HEK293 (cell line): Measurements from ENCODE around the gene DDX46.
A peak's percentile ranks its signal among the peaks of the same experiment; 100 is the strongest.

Experiments used
- BCL11B ChIP-seq: fragments of 450-650 bp; formaldehyde crosslinking; IDR thresholded peaks from 2 replicates; pipeline ENCODE4 v1.5.1; 2016; ENCODE audit warnings: low read depth, missing biosample characterization, missing genetic modification characterization
- GLIS2 ChIP-seq: fragments of 450-650 bp; formaldehyde crosslinking; IDR thresholded peaks from 2 replicates; pipeline ENCODE4 v1.5.1; 2016; ENCODE audit warnings: missing biosample characterization, missing genetic modification characterization
- HOXC10 ChIP-seq: sonication (generic); formaldehyde crosslinking; IDR thresholded peaks from 2 replicates; pipeline ENCODE4 v1.8.1; 2023; ENCODE audit warnings: mild to moderate bottlenecking, missing genetic modification reagents
- KLF16 ChIP-seq: fragments of 450-650 bp; formaldehyde crosslinking; IDR thresholded peaks from 2 replicates; pipeline ENCODE4 v1.5.1; 2017; ENCODE audit warnings: missing biosample characterization, missing genetic modification characterization
- KLF8 ChIP-seq: fragments of 450-650 bp; formaldehyde crosslinking; IDR thresholded peaks from 2 replicates; pipeline ENCODE4 v1.5.1; 2016; ENCODE audit warnings: missing biosample characterization, missing genetic modification characterization
- KLF9 ChIP-seq: fragments of 450-650 bp; formaldehyde crosslinking; IDR thresholded peaks from 2 replicates; pipeline ENCODE4 v1.5.1; 2016; ENCODE audit warnings: missing biosample characterization, missing genetic modification characterization, low read depth
- SCRT2 ChIP-seq: fragments of 450-650 bp; formaldehyde crosslinking; IDR thresholded peaks from 2 replicates; pipeline ENCODE4 v1.5.1; 2016; ENCODE audit warnings: missing biosample characterization, missing genetic modification characterization
- SP2 ChIP-seq: fragments of 450-650 bp; formaldehyde crosslinking; IDR thresholded peaks from 2 replicates; pipeline ENCODE4 v1.5.1; 2016; ENCODE audit warnings: missing biosample characterization, missing genetic modification characterization
- TRIM28 ChIP-seq: IDR thresholded peaks from 2 replicates; pipeline ENCODE4 v1.6.1; 2011; ENCODE audit warnings: low read length, control low read depth, borderline replicate concordance
- WT1 ChIP-seq: fragments of 450-650 bp; formaldehyde crosslinking; IDR thresholded peaks from 2 replicates; pipeline ENCODE4 v1.5.1; 2016; ENCODE audit warnings: missing biosample characterization, missing genetic modification characterization
- ZBTB17 ChIP-seq: fragments of 450-650 bp; formaldehyde crosslinking; IDR thresholded peaks from 2 replicates; pipeline ENCODE4 v1.5.1; 2016; ENCODE audit warnings: missing biosample characterization, missing genetic modification characterization
- ZNF114 ChIP-seq: fragments of 450-650 bp; formaldehyde crosslinking; IDR thresholded peaks from 2 replicates; pipeline ENCODE4 v1.5.0; 2017; ENCODE audit warnings: missing biosample characterization, missing genetic modification characterization
- ZNF140 ChIP-seq: fragments of 450-650 bp; formaldehyde crosslinking; IDR thresholded peaks from 2 replicates; pipeline ENCODE4 v1.5.1; 2016; ENCODE audit warnings: missing biosample characterization, missing genetic modification characterization
- ZNF184 ChIP-seq: fragments of 450-650 bp; IDR thresholded peaks from 2 replicates; pipeline ENCODE4 v1.5.1; 2018; ENCODE audit warnings: missing biosample characterization, mild to moderate bottlenecking, missing genetic modification characterization
- ZNF274 ChIP-seq, 2 experiments: fragments of 200-500 bp in 1 of 2; fragments of 450-650 bp in 1 of 2; sonication (Bioruptor generic) in 1 of 2; formaldehyde crosslinking in 1 of 2; IDR thresholded peaks; 2 replicates each; pipeline versions ENCODE4 v1.5.1 to v1.6.1; 2014 to 2016; ENCODE audit warnings: borderline replicate concordance in 1 of 2, inconsistent platforms in 1 of 2, low read length in 1 of 2, missing biosample characterization in 1 of 2, missing genetic modification characterization in 1 of 2
- ZNF311 ChIP-seq: fragments of 450-650 bp; formaldehyde crosslinking; IDR thresholded peaks from 2 replicates; pipeline ENCODE4 v1.5.1; 2017; ENCODE audit warnings: missing biosample characterization, missing genetic modification characterization, borderline replicate concordance
- ZNF473 ChIP-seq: fragments of 450-650 bp; formaldehyde crosslinking; IDR thresholded peaks from 2 replicates; pipeline ENCODE4 v1.5.1; 2017; ENCODE audit warnings: missing biosample characterization, missing genetic modification characterization
- ZNF514 ChIP-seq: fragments of 450-650 bp; formaldehyde crosslinking; IDR thresholded peaks from 2 replicates; pipeline ENCODE4 v1.5.1; 2016; ENCODE audit warnings: missing biosample characterization, missing genetic modification characterization
- ZNF530 ChIP-seq: fragments of 450-650 bp; formaldehyde crosslinking; IDR thresholded peaks from 2 replicates; pipeline ENCODE4 v1.5.1; 2016; ENCODE audit warnings: low read depth, missing biosample characterization, missing genetic modification characterization
- ZNF558 ChIP-seq: fragments of 450-650 bp; formaldehyde crosslinking; IDR thresholded peaks from 2 replicates; pipeline ENCODE4 v1.5.1; 2016; ENCODE audit warnings: missing biosample characterization, missing genetic modification characterization
- ZNF585B ChIP-seq: fragments of 450-650 bp; formaldehyde crosslinking; IDR thresholded peaks from 2 replicates; pipeline ENCODE4 v1.5.1; 2016; ENCODE audit warnings: missing biosample characterization, missing genetic modification characterization
- ZNF610 ChIP-seq: fragments of 450-650 bp; formaldehyde crosslinking; IDR thresholded peaks from 2 replicates; pipeline ENCODE4 v1.5.1; 2016; ENCODE audit warnings: missing biosample characterization, missing genetic modification characterization, borderline replicate concordance
- ZNF660 ChIP-seq: fragments of 450-650 bp; IDR thresholded peaks from 2 replicates; pipeline ENCODE4 v1.5.1; 2018; ENCODE audit warnings: missing biosample characterization, mild to moderate bottlenecking, missing genetic modification characterization
- ZNF747 ChIP-seq: fragments of 450-650 bp; formaldehyde crosslinking; IDR thresholded peaks from 2 replicates; pipeline ENCODE4 v1.5.1; 2016; ENCODE audit warnings: missing biosample characterization, missing genetic modification characterization
- ZNF76 ChIP-seq: fragments of 450-650 bp; formaldehyde crosslinking; IDR thresholded peaks from 2 replicates; pipeline ENCODE4; 2016; ENCODE audit warnings: low read depth, missing biosample characterization, missing genetic modification characterization, borderline replicate concordance
- ZNF791 ChIP-seq: fragments of 450-650 bp; formaldehyde crosslinking; IDR thresholded peaks from 2 replicates; pipeline ENCODE4 v1.5.1; 2016; ENCODE audit warnings: missing biosample characterization, missing genetic modification characterization
- ZSCAN23 ChIP-seq: fragments of 450-650 bp; formaldehyde crosslinking; IDR thresholded peaks from 2 replicates; pipeline ENCODE4 v1.5.1; 2016; ENCODE audit warnings: missing biosample characterization, missing genetic modification characterization
- ZSCAN30 ChIP-seq: fragments of 450-650 bp; IDR thresholded peaks from 2 replicates; pipeline ENCODE4 v1.5.1; 2018; ENCODE audit warnings: missing biosample characterization, mild to moderate bottlenecking, missing genetic modification characterization, moderate library complexity
- TF ChIP-seq, protein P1 (sequence below): fragments of 450-650 bp; formaldehyde crosslinking; IDR thresholded peaks from 2 replicates; pipeline ENCODE4 v1.5.1; 2016; ENCODE audit warnings: missing biosample characterization, missing genetic modification characterization, low read depth
- TF ChIP-seq, protein P2 (sequence below): fragments of 450-650 bp; formaldehyde crosslinking; IDR thresholded peaks from 2 replicates; pipeline ENCODE4 v1.5.1; 2016; ENCODE audit warnings: missing biosample characterization, missing genetic modification characterization
- TF ChIP-seq, protein P3 (sequence below): fragments of 450-650 bp; formaldehyde crosslinking; IDR thresholded peaks from 2 replicates; pipeline ENCODE4 v1.5.1; 2016; ENCODE audit warnings: missing biosample characterization, missing genetic modification characterization
- TF ChIP-seq, protein P4 (sequence below): fragments of 450-650 bp; IDR thresholded peaks from 2 replicates; pipeline ENCODE4 v1.5.1; 2018; ENCODE audit warnings: missing biosample characterization, mild to moderate bottlenecking, missing genetic modification characterization
- TF ChIP-seq, protein P5 (sequence below): fragments of 450-650 bp; IDR thresholded peaks from 2 replicates; pipeline ENCODE4 v1.5.1; 2018; ENCODE audit warnings: missing biosample characterization, missing genetic modification characterization

DDX46 gene

DNA sequence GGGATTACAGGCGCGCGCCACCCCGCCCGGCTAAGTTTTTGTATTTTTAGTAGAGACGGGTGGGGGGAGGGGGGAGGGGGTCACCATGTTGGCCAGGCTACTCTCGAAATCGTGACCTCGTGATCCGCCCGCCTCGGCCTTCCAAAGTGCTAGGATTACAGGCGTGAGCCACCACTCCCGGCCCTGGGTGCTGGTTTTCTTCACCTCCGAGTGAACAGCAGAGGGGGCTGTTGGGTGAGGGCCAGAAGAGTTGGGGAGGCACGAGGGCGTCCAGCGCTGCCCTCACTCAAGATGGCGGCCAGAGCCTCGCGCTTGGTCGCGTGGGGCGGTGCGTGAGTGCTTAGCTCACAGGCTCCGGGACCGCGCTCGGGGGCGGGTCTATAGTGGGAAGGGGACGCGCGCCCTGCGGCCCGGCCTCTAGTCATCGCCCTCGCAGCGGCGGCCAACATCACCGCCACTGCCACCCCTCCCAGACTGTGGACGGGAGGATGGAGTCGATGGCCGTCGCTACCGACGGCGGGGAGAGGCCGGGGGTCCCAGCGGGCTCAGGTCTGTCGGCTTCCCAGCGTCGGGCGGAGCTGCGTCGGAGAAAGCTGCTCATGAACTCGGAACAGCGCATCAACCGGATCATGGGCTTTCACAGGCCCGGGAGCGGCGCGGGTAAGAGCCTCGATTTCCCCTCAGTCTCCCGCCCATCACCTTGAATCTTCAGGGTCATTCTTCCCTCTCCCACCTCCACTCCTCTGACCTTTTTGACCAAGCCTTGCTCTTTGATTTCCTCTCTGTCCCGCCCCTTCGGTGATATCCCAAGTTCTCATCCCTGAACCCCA is 20.2 kb upstream of the DDX46 start, which contains the start of gene CAMLG (continued):
- peak; percentile 94 for TF ChIP-seq ZBTB17 (tag by site-specific recombination)
- TF ChIP-seq, protein P1, sequence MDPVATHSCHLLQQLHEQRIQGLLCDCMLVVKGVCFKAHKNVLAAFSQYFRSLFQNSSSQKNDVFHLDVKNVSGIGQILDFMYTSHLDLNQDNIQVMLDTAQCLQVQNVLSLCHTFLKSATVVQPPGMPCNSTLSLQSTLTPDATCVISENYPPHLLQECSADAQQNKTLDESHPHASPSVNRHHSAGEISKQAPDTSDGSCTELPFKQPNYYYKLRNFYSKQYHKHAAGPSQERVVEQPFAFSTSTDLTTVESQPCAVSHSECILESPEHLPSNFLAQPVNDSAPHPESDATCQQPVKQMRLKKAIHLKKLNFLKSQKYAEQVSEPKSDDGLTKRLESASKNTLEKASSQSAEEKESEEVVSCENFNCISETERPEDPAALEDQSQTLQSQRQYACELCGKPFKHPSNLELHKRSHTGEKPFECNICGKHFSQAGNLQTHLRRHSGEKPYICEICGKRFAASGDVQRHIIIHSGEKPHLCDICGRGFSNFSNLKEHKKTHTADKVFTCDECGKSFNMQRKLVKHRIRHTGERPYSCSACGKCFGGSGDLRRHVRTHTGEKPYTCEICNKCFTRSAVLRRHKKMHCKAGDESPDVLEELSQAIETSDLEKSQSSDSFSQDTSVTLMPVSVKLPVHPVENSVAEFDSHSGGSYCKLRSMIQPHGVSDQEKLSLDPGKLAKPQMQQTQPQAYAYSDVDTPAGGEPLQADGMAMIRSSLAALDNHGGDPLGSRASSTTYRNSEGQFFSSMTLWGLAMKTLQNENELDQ: no peak
- peak; percentile 54; the same call in 1 of the 2 replicates for TF ChIP-seq KLF9 (tag by site-specific recombination)
- TF ChIP-seq, protein P2, sequence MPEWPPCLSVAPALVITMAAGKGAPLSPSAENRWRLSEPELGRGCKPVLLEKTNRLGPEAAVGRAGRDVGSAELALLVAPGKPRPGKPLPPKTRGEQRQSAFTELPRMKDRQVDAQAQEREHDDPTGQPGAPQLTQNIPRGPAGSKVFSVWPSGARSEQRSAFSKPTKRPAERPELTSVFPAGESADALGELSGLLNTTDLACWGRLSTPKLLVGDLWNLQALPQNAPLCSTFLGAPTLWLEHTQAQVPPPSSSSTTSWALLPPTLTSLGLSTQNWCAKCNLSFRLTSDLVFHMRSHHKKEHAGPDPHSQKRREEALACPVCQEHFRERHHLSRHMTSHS: no peak
- peak; percentile 55; the same call in 1 of the 2 replicates for TF ChIP-seq BCL11B (tag by site-specific recombination)
- TF ChIP-seq ZNF114 (tag by site-specific recombination): no peak
- peak; percentile 91; the same call in 1 of the 2 replicates for TF ChIP-seq ZSCAN30 (tag by site-specific recombination)
- no peak for TF ChIP-seq ZSCAN23 (tag by site-specific recombination)
- TF ChIP-seq KLF16 (tag by site-specific recombination): peak; percentile 92
- TF ChIP-seq ZNF184: no peak
- no peak for TF ChIP-seq ZNF311
- no peak for TF ChIP-seq ZNF274 (IDR thresholded peaks at IDR 0.05; ENCODE audit: low read length)
- TF ChIP-seq ZNF274 (tag by site-specific recombination; IDR thresholded peaks at IDR 0.05; ENCODE audit: borderline replicate concordance): no peak
- no peak for TF ChIP-seq ZNF585B (tag by site-specific recombination)
- peak; percentile 95 for TF ChIP-seq GLIS2 (tag by site-specific recombination)
- TF ChIP-seq, protein P3, sequence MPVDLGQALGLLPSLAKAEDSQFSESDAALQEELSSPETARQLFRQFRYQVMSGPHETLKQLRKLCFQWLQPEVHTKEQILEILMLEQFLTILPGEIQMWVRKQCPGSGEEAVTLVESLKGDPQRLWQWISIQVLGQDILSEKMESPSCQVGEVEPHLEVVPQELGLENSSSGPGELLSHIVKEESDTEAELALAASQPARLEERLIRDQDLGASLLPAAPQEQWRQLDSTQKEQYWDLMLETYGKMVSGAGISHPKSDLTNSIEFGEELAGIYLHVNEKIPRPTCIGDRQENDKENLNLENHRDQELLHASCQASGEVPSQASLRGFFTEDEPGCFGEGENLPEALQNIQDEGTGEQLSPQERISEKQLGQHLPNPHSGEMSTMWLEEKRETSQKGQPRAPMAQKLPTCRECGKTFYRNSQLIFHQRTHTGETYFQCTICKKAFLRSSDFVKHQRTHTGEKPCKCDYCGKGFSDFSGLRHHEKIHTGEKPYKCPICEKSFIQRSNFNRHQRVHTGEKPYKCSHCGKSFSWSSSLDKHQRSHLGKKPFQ (tag by site-specific recombination): 0 out of 2 replicates have a peak, but pooled peaks have one; percentile 13
- peak; percentile 95 for TF ChIP-seq SP2
- no peak for TF ChIP-seq ZNF140 (tag by site-specific recombination)
- TF ChIP-seq ZNF747 (tag by site-specific recombination): no peak
- no peak for TF ChIP-seq ZNF530 (tag by site-specific recombination)
- peak; percentile 92 for TF ChIP-seq ZNF76 (tag by site-specific recombination)
- TF ChIP-seq TRIM28: no peak; the same call in 1 of the 2 replicates
- 0 out of 2 replicates have a peak, but pooled peaks have one; percentile 40 for TF ChIP-seq ZNF558 (tag by site-specific recombination)
- TF ChIP-seq, protein P4, sequence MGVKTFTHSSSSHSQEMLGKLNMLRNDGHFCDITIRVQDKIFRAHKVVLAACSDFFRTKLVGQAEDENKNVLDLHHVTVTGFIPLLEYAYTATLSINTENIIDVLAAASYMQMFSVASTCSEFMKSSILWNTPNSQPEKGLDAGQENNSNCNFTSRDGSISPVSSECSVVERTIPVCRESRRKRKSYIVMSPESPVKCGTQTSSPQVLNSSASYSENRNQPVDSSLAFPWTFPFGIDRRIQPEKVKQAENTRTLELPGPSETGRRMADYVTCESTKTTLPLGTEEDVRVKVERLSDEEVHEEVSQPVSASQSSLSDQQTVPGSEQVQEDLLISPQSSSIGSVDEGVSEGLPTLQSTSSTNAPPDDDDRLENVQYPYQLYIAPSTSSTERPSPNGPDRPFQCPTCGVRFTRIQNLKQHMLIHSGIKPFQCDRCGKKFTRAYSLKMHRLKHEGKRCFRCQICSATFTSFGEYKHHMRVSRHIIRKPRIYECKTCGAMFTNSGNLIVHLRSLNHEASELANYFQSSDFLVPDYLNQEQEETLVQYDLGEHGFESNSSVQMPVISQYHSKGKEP: no peak
- peak; percentile 55 for TF ChIP-seq ZNF610
- TF ChIP-seq HOXC10 (CRISPR knock-in tag): no peak
- no peak for TF ChIP-seq ZNF473 (tag by site-specific recombination)
- TF ChIP-seq WT1 (tag by site-specific recombination): peak; percentile 69
- 0 out of 2 replicates have a peak, but pooled peaks have one; percentile 24 for TF ChIP-seq ZNF791 (tag by site-specific recombination)
- TF ChIP-seq KLF8 (tag by site-specific recombination): peak; percentile 83
- TF ChIP-seq SCRT2 (tag by site-specific recombination): no peak; the same call in 1 of the 2 replicates
- TF ChIP-seq ZNF514 (tag by site-specific recombination): no peak
- TF ChIP-seq, protein P5, sequence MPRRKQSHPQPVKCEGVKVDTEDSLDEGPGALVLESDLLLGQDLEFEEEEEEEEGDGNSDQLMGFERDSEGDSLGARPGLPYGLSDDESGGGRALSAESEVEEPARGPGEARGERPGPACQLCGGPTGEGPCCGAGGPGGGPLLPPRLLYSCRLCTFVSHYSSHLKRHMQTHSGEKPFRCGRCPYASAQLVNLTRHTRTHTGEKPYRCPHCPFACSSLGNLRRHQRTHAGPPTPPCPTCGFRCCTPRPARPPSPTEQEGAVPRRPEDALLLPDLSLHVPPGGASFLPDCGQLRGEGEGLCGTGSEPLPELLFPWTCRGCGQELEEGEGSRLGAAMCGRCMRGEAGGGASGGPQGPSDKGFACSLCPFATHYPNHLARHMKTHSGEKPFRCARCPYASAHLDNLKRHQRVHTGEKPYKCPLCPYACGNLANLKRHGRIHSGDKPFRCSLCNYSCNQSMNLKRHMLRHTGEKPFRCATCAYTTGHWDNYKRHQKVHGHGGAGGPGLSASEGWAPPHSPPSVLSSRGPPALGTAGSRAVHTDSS (tag by site-specific recombination): no peak
- peak; percentile 95 for TF ChIP-seq ZNF660 (tag by site-specific recombination)
